ENCODE data around the gene RNF8.
A peak's percentile ranks its signal among the peaks of the same experiment; 100 is the strongest.
"Not testable (repeated sequence)": the region's sequence is repeated elsewhere in the genome, so short reads cannot be mapped to it uniquely, and the experiment has no call there.

Gene RNF8

DNA sequence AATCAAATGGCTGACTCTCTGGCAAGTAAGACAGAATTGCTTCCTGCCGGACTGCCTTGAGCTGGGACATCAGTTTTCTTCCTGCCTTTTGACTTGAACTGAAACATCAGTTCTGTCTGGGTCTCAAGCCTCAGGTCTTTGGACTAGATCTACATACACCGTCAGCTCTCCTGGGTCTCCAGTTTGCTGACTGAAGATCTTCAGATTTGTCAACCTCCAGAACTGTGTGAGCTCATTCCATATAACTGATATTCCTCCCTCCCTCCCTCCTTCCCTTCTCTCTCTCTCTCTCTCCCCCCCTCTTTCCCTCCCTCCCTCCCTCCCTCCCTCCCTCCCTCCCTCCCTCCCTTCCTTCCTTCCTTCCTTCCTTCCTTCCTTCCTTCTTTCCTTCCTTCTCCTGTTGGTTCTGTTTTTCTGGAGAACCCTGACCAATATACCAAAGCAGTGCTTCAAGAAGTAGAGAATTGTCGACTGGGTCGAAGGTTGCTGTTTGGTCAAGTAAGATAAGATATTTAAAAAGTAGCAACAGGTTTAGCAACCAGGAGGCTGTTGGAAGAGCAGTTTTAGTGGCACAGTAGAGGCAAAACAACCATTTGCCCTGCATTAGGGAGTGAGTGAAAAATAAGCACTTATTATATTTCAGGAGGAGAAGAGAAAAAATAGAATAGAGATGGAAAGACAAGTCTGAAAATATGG is 46.2 kb downstream of the RNF8 start:
- no peak for DNase-seq
- ATAC-seq = no peak

- DNase-seq = not testable (repeated sequence)
Observed at GRCh38 chr6:37401658-37402057, 47.9 kb downstream of the RNF8 start.

GRCh38 chr6:37406726-37407341 is 53.1 kb downstream of the RNF8 start:
- ATAC-seq (no peak), DNase-seq (no peak)

More at GRCh38 chr6:37401658-37402057, 47.9 kb downstream of the RNF8 start:
- ATAC-seq = not testable (repeated sequence)

DNA sequence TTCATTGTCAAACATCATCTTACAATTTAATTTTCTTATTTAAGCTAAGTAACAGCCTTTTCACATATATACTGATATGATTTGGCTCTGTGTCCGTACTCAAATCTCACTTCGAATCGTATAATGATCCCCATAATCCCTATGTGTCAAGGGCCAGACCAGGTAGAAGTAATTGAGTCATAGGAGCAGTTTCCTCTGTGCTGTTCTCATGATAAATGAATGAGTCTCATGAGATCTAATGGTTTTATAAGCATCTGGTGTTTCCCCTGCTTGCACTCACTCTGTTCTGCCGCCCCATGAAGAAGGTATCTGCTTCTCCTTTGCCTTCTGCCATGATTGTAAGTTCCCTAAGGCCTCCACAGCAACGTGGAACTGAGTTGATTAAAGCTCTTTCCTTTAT is 54.2 kb downstream of the RNF8 start:
- no peak for ATAC-seq

GRCh38 chr6:37409501-37409900 is 55.7 kb downstream of the RNF8 start:
- ATAC-seq = no peak
- DNase-seq = no peak

More for the DNA sequence above, 54.2 kb downstream of the RNF8 start:
- no peak for DNase-seq

- ATAC-seq = no peak
- no peak for DNase-seq
Observed at GRCh38 chr6:37417393-37417792, 63.6 kb downstream of the RNF8 start.

GRCh38 chr6:37418722-37419121 is 64.9 kb downstream of the RNF8 start:
- no peak for ATAC-seq
- no peak for DNase-seq

DNA sequence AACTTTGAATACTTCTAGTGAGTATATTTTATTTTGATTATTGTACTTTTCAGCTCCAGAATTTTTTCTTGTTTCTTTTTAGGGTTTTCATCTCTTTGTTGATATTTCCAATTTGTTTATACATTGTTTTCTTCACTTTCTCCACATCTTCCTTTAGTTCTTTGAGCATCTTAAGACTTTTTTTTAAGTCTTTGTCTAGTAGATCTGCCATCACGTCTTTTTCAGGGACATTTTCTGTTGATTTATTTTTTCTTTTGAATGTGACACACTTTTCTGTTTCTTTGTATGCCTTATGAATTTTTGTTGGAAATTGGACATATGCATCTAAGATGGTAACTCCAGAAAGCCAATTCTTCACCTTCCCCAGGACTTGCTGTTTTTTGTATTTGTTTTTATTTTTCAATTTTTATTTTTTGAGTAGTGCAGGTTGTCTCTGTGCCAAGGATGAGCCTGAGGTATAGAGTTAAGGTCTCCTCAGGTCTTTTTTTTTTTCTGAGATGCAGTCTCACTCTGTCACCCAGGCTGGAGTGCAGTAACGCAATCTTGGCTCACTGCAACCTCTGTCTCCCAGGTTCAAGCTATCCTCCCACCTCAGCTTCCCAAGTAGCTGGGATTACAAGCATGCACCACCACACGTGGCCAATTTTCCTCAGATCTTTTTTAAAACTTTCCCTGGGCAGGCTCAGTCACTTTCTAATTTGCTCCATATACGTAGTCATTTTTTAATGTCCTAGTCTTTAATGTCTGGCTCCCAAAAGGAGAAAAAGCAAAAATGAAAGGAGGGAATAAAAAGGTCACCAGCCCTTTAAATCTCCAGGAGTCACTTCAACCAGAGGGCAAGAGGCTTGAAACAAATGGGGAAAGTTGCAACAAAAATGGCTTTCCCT is 72.5 kb downstream of the RNF8 start:
- DNase-seq (no peak), ATAC-seq (no peak)

DNA sequence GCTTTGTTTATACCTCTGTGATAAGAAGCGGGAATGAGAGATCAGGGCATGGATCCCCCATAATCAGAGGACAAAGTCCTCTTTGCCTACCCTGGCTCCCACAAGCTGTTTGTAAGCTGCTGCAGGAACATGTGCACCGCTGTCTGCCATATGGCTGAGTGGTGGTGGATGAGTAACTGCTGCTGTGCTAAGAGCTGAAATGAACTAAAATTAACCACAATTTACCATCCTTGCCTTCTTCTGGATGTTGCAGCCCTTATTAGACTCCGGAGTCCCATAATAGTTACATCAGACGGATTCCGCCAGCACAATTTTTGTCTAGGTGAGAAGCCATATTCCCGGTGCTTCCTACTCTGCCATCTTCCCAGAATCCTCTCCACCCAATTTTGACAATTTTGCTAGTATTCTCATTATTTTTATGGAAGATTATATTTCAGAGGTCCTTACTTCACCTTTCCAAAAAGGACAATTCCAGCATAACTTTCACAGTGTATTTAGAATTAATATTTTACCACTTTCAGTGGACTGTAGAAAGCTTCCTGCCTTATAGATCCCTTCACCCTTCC is 73.2 kb downstream of the RNF8 start:
- DNase-seq (no peak), ATAC-seq (no peak)

GRCh38 chr6:37429352-37429750 is 75.6 kb downstream of the RNF8 start:
- DNase-seq = no peak
- ATAC-seq = no peak

GRCh38 chr6:37432590-37432915 is 78.8 kb downstream of the RNF8 start:
- DNase-seq (no peak), ATAC-seq (no peak)

DNA sequence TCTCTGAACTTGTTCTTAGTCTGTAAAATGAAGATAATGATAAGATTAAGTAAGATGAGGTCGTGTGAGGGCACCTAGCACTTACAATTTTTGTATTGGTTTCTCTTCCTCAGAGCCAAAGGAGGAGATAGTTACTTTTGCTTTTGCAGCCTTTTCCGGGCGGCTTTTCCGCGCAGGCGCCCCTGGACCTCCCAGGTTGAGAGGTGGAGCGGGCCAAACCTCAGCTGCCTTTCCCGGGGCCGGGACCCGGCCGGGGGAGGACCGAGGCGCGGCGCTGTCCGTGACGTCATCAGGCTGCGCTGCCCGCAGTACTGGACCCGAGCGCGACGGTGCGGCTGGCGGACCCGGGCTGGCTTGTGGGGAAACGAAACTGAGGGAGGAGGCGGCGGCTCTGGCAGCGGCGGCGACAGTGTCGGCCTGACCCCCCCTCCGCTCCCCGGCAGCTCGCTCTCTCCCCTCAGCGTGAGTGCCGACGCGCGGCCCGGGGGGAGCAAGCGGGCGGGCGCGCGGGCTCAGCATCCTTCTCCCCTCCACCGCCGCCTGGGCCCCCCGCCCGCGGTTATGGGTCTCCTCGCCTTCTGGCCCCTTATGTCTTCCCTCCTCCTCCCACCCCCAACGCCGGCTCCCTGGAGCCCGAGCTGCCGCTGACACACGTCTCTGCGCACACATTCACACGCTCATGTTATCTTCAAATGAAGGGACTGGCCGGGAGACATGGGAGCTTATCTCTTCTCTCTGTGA is 79.3 kb downstream of the RNF8 start, which contains the start of gene CMTR1:
Gene CMTR1, plus strand, starts transcription at position 306 of the 741 bp plus-strand sequence. CDS start 2,409 bp downstream, outside the sequence.
- peak; percentile 96 for ATAC-seq
- DNase-seq = peak; percentile 99

DNA sequence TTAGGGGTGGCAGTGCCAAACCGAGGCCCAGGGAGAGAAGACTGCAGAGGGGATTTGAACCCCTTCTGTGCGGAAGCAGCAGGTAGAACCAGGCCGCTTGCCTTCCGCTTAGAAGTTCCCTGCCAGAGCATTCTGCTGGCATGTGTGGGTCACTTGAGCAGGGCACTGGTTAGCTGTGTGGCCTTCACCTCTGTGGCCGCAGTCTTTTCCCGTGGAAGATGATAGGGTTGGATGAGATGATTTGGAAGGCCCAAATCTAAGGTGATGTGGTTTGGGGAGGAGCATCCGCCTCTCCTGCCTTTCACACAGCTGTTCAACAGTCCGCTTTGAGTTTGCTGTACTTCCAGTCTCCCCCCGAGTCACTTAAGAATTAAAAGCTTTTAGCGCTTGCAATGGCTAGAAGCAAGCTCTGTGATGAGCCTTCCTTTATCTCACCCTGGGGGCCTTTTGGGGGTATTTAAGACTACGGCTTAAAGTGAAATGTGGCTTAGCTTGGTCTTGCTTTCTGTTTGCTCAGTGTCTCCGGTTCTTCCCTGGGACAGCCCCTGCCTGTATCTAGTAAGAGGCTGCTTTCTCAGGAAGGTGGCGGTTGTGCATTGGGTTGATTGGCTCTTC is 80.0 kb downstream of the RNF8 start:
- DNase-seq (peak; percentile 52), ATAC-seq (peak; percentile 57)

DNA sequence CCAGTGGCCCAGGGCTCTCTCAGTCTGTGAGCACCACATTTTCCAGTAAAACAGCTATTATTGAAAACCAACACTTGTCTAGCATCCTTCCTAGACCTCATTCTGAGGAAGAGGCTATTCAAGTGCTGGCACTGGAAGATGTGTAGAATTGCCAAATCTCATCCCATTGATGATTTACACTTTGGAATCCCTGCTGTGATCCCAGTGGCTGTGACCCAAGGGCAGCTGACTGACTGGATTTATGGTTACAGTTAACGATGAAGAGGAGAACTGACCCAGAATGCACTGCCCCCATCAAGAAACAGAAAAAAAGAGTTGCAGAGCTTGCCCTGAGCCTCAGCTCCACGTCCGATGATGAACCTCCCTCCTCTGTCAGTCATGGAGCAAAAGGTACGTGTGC is 81.6 kb downstream of the RNF8 start:
- DNase-seq (no peak), ATAC-seq (no peak)

GRCh38 chr6:37435816-37436215 is 82.0 kb downstream of the RNF8 start:
- ATAC-seq (no peak), DNase-seq (no peak)

GRCh38 chr6:37438930-37439329 is 85.1 kb downstream of the RNF8 start:
- DNase-seq = no peak
- ATAC-seq = no peak

DNA sequence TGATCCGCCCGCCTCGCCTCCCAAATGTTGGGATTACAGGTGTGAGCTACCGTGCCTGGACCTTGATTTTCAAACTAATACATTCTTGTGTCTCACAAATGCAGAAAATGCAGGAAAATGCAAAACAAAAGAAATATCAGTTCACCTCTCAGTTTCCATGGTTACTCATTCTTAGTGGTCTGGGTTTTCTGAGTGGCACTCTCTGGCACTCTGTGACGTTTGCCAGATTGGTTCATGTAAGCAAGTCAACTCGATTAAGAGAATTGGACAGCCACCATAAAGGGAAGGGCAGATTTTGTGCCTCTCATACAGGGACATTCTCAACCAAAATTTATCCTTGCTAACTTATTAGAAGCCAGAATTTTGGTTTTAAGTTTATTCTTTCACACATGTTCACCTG is 87.9 kb downstream of the RNF8 start:
- DNase-seq (no peak), ATAC-seq (no peak)

DNA sequence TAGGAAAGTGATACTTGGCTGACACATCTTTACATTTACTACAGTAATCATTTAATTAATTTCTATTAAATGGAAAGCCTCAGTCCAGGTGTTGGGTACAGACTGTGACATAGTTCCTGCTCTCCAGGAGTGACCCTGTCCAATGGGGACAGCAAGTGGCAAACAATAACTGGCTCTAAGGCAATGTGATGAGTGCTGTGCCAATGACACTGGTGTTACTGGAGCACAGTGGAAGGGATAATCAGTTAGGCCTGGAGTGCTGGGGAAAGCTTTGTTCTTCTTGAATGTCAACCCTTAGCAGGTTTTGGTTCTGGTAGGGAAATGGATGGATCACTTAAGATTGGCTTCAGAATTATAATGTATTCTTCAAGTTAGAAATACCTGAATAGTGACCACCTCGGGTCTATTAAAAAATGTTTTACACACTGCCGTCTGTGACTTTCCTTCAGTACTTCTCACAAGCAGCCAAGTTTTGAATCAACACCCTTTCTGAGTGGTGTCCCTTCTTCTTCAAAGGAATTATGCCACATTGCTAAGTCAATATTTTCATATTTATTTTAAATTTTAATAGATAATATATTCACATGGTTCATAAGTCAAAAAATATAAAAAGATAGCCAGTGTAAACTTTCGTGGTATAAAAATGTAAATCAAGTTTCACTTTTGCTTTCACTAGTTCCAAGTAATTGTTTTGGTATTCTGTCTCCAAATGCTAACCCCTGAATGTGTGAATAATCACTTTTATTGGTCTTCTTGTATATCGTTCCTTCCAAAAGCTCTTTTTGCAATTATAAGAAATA is 88.8 kb downstream of the RNF8 start:
- ATAC-seq = no peak
- DNase-seq = no peak

- DNase-seq, ATAC-seq: not testable (repeated sequence)
Observed at GRCh38 chr6:37443216-37443542, 89.4 kb downstream of the RNF8 start.

Measured in stimulated activated naive CD8-positive, alpha-beta T cell treated with anti-CD3 and anti-CD28 coated beads, Interleukin-15, Interleukin-2, amounts not matched to agents 100 U/mL and 50 U/mL, for 24 hours (primary cell).